Stimulated activated CD8-positive, alpha-beta memory T cell treated with anti-CD3 and anti-CD28 coated beads, Interleukin-4, amount 100 ng/mL, for 48 hours (primary cell): ENCODE measurements around the gene ANKS6.

Experiments
- DNase-seq: peaks from one replicate; pipeline ENCODE4 v3.0.0-alpha.2; 2020

ANKS6 gene

DNA sequence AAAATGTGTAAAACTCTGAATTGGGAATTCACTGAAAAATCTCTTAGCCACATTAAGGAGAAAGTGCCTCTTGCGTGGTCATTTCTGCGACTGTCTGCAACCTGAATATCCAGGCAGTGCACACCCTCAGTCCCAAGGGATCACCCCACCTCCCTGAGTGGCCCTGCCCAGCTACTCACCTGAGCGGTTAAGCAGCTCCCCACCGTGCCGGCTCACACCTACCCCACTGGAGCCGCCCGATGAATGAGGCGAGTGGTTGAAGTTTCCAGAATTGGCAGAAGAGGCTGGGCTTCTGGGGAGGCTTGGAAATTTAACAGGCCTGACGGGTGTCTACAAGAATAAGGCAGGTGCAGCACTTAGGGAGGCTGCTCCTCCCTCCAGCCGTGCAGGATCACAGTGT, 25.6 kb downstream of the ANKS6 start:
- no peak for DNase-seq

DNA sequence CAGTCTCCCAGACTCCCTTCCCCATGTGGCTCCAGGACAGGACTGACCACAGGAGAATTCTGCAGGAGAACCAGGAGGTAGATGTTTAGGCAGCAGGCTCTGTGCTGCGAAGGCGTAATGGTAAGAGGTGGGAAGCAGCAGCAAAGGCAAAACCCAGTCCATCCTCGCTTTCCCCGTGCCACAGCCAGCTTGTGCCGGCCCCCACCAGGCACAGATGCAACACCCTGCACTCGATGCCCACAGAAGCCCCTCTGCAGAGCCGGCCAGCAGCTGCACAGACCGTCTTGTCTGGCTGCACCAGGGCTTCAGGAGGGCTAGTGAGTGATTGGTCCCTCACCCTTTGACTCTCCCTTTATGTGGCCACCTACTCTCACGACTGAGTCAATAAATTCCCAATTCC, 28.0 kb downstream of the ANKS6 start:
- DNase-seq: no peak

DNA sequence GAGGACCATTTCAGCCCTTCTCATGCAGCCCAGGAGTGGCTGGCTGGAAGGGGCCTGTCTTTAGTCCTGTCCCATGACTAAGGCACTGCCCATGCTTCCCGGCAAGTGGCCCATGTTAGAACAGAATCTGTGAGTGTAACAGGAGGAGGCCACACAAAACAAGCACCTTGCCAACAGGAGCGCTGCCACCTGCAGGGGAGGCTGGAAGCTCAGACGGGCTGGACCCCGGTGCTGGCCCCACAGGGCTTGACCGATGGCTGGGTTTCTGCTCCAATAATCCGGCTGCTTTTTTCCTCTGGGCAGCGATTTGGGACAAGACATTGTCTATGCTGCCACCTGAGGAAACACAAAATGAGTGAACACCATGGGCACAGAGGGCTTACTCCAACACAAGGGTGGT, 28.4 kb downstream of the ANKS6 start:
- no peak for DNase-seq

DNA sequence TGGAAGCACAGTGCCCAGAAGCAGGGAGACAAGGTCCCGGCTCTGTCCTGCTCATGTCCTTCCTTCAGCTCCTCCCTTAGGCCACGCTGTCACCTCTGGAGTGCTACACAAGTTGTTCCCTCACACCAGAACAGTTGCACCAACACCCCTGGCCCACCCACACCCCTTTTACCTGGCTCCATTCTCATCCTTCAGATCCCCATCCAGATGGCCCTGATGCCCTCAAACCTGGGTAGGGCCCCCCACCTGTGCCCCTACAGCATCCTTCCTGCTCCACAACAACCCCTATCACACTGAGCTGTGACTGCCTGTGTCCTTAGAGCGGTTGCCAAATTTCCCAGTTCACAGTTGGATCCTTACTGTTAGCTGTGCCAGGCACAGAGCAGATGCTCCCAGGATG, 29.2 kb downstream of the ANKS6 start:
- DNase-seq: no peak

DNA sequence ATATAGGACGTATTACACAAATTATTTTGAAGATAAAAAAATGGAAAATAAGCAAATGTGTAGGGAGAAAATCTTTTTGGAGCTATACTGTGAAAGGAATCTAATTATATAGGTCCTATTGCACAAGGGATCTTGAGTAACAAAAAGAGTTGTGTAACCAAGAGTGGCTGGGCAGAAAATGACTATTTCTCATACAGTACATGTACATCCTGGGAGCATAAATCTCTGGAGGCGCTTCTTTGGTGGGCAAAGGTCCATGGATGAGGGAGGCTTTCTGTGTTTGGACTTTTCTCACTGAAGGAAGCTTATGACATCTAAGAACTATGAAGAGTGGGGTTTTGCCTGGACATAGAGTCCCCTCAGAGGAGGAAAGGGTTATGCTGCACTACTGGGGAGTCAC, 29.8 kb downstream of the ANKS6 start:
- DNase-seq: no peak

DNA sequence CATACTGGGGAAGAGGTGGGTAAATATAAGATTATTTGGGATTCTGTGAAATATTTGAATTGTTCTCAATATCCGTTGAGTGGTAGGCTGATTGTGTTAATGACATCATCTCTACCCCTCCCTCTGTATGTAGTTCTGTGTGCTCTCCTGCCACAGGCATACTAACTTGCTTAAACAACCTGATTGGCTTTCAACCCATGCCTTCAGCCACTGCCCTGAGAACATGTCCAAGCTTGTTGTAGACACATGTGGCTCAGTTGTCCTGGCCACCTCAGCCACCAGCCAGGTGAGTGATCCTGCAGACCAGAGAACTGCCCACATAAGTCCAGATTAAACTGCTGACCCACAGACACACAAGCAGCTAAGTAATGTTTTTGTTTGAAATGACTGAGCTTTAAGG, 31.1 kb downstream of the ANKS6 start:
- no peak for DNase-seq

DNA sequence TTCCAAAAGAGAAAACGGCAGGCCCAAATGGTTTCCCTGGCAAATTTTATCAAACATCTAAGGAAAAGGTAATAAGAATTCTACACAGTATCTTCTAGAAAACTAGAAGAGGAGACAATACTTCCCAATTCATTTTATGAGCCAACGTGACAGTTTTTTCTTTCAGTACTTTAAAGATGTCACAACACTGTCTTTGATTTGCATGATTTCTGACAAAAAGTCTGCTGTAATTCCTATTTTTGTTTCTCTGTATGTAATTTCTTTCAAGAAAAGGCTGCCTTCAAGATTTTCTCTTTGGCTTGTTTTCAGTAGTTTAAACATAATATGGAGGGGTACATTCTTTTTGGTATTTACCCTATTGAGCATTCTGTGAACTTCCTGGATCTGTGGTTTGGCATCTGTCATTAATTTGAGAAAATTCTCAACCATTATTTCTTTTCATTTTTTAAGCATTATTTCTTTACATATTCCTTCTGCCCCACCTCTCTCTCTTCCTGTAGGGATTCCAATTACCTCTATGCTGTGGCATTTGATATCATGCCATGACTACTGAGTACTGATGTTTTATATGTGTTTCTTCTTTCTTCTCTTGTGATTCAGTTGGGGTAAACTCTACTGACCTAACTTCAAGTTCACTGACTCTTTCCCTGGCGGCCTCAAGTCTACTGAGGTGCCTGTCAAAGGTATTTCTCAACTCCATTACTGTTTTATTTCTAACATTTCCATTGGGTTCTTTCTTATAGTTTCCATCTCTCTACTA, 32.2 kb downstream of the ANKS6 start:
- no peak for DNase-seq

DNA sequence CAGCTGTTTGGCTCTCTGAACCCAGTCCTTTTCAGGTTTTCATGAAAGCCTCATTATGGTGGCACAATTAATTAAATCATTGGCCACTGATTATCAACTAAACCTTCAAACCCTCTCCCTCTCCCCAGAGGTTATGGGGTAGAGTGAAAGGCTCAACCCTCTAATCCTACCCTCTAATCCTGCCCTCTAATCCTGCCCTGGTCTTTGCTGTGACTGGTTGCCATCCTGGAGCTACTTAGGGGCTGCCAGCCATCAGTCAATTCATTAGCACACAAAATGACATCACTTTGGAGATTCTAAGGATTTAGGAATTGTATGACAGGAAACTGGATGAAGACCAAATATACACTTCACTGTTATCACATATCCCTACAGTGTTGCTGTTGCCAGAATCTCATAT, 36.1 kb downstream of the ANKS6 start:
- no peak for DNase-seq

DNA sequence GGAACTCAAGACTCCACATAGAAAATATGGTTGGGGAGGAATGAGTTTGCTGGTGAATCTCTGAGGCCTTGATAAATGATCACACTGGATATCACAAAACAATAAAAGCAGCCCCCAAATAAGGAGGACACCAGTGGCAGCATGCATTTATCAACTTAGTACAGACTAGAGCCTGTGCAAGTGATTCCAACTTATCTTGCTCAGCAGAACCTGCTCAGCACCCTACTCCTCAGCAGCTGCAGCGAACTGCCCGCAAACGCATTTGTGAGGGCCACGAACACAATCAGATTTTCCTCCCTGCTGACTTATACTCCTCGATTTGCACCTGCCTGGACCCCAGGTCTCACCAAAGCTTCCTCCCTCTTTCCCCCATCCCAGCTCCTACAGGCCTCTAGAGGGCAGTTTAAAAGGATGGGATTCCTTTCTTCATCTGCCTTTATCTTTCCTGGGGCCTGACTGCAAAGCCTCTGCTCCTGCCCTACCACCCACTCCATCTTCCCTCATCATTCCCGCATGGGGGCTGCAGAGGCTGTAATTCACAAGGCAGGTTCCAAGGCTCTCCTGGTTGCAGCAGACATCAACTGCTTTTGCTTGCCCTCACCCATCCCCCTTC, 41.2 kb downstream of the ANKS6 start:
- DNase-seq: no peak

DNA sequence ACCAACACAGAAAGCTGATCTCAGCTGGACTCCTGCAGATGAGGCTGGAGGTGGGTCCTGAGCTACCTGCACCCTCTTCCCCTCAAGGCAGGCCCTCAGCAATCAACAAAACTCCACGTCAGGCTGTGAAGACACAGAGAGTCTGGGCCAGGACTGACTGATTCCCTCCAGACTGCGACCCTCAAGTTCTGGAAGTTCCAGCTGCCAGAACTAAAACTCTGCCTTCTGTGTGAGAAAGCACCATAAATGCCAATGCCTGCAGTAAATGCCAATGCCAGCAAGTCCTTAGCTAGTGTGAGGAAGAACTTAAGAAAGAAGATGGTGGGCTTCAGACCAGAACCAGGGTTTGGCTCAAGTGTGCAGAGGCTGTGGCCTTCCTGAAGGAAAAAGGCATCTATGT, 45.1 kb downstream of the ANKS6 start:
- DNase-seq: no peak

DNA sequence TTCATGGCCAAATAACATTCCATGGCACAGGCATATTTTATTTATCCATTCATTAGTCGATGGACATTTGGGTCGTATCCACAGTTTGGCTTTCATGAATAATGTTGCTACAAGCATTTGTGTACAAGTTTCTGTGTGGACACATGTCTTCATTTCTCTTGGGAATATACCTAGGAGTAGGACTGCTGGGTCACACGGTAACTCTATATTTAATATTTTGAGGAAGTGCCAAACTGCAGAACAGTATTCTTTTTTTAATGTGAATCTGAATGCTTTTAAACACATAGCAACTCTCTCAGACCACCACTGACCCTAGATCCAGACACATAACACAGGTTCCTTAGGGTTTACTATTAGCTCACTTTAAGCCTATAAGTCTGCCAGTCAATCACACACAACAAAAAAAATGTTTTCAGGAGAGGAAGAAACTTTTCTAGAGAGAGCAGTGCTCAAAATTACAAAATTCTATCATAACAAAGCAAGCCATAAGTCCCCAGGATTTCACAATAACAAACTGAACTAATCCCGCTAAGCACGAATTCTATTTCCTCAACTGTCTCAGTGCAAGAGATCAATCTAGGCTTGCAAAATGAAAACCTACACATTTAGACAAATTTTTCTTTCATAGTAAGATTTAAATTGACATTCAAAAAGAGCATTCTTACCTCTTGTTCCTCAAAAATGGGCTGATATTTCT, 45.8 kb downstream of the ANKS6 start:
- DNase-seq: no peak

DNA sequence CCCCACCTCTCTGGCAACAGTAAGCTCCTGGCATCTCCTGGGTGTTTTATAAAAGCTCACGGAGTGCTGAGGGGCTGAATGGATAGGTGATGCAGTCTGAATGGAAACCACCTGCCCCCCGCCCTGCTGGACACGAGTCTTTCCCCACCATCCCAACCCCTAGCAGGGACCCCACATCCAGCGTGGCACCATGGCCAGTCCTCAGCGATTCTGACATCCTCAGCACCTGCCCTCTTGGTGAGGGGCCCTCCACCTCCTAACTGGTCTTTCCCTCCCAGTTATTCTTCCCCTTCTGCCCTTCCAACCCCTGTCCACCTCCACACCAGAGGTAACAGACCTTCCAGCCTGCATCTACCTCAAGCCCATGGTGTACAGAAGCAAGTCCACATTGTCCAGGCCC, 48.9 kb downstream of the ANKS6 start:
- no peak for DNase-seq

DNA sequence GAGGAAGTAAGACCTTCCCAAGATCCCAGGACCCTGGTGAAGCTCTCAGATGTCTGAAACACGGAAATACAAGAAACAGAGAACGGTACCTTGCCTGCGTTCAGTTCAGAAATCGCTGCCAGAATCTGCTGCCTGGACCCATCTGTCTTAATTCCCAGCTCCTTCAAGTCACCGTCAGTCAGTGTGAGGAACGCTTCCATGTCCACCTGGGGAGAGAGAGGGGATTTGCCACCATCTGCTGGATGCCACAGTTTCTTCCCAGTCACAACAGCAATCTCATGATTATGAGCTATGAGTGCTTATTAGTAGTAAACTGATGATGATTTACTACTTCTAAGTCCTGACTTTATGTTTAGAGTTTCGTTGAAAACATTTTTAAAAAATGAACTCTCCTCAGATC, 50.9 kb downstream of the ANKS6 start:
- DNase-seq: no peak

DNA sequence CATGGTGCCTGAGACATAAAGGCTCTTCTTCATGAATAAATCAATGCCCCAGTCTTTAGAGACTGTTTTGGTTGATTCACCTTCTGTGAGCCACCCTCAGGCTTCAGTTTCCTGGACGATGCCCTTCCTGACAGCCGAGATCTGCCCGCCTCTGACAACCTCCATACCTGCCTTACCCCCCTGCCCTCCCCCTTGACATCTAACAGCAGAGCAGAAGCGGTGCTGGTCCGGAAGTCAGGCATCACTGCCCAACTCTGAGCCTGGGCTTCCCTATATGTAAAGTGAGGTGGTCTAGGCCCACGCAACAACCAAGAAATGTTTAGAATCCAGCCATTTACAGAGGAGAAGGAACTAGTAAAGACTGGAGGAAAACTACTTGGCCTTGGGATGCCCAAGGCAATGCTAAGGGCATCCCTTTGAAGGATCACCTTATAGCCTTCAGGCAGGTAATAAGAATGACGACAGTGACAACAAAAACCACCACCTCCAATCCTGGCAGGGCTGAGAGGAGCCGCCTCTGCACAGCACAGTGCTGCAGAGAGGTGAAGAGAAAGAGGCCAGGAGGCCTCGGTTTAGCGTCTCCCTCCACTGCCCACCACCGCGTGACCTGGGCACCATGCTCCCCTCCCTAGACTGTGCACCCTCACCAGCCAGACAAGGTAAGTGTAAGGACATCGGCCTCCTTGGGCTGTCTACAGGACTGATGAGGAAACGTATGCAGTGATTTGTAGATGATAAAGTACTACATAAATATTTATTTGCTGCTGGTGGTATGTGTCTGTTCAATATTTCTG, 52.3 kb downstream of the ANKS6 start:
- DNase-seq: no peak

DNA sequence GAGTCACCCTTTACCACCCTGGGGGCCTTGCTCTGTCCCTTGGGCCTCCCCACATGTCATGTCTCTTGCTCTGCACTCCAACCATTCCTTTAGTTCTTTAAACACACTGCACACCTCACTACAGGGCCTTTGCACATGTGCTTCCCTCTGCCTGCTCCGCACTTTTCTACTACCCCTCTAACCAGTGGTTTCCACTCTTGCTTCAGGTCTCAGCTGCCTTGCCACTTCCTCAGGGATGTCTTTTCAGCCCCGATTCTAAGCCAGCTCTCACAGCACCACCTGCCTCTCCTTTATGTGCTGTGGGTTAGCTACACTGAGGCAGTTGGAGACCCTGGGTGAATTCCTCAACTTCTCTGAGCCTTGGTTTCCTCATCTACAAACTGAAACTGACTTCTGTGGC, 53.0 kb downstream of the ANKS6 start:
- no peak for DNase-seq

DNA sequence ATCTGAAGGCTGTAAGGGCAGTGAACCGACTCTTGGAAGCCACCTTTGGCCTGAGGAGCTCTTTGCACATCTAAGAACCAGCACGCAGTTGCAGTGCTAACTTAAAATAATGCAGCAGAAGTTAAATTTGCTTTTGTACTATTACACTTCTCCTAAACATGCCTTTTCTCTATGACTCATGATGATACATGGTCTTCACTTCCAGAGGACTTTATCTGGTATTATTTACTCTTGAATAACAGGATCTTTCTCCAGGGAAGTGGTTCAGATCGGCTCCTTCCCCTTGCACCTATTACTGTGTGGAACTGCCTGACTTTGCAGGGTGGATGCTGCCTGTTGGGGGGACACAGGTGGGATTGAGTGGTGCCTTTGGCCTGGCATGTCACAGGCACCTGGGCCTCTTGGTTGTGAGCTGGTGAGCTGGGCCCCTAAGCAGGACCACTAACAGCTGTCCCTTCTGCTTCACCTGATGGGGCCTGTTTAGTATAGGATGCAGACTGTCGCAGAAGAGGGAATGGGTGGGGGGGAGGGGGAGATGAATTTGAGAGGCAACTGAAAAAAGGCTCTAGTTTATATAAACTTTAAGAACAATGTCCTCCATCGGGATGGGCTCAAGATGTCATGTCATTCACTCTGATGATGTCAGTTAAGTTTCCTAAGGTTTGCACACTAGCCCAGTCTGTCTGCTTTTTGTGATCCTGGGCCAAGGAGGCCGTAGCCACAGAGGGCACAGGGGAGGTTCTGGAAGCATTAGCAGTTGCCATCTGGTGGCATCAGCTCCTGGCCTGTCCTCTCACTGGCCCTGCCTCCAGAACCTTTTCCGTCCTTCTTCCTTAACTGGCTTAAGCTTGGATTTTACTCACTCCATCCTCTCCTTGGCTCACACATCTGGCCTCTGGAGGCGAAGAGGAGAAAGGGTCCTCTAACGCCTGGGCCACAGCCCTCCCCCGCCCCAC, 53.8 kb downstream of the ANKS6 start:
- DNase-seq: no peak

DNA sequence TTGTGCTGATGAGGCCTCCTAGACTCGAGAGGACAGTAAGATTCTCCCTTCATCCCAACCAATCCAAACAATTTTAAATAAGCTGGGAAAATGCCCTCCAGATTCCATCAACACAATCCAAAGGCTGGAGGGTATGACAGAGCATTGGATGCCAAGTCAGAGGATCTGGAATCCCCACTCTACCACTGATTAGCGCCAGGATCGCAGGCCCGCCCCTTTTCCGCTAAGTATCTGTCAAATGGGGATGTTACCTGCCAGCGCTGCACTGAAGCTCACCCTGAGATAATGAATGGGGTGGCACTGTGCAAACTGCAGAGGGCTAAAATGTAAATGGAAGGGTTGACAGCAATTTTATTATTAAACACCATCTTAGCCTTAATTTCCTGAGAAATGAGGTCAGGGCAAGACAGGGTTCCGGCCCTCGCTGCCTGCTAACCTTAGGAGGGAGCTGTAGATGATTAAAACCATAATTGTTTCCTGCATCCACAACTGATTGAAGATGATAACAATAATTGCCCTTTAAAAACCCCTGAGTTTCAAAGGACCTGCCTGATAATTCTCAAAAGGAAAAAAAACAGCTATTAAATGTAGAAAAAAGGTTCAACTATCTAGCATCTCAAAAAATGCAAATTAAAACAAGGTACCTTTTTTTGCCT, 56.0 kb downstream of the ANKS6 start:
- DNase-seq: no peak

DNA sequence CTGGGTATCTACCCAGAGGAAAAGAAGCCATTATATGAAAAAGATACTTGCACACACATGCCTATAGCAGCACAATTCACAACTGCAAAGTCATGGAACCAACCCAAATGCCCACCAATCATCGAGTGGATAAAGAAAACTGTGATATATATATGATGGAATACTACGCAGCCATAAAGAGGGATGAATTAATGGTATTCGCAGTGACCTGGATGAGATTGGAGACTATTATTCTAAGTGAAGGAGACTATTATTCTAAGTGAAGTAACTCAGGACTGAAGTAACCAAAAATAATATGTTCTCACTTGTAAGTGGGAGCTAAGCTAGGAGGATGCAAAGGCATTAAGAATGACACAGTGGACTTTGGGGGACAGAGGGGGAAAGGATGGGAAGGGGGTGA, 57.6 kb downstream of the ANKS6 start:
- no peak for DNase-seq

DNA sequence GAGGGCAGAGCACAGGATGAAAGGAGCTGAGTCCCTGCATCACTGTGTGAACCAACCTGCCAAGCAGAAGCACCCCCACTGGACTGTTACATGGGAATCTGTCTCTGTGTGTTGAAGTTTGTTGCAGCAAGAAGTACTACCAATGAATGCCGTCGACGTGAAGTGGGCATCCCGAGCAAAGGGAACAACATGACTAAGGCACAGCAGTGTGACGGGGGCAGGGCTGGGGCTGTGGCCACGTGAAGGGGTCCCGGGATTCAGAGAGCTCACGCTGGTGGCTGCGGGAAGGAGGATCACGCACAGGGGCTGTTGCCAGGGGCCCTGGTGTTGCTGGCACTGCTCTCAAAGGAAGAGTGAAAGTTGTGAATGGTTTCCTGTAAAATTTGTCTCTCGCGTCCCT, 60.1 kb downstream of the ANKS6 start:
- DNase-seq: no peak

DNA sequence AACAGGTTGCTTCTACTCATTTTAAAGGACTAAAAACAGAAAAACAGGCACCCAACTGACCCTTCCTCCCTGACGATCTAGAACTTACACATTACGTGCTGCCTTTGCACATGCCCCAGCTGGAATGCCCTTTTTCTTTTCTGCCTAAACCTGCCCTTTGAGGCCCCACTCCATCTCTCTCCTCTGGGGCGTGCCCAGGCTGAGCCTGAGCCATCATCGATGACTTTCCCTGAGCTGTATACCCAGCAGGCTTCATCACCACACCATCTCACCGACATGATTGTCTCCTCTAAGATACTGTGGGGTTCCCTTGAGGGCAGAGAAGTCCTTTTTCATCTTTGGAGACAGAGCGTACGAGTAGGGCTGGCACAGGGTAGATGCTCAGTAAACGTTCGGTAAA, 63.6 kb downstream of the ANKS6 start:
- DNase-seq: no peak

DNA sequence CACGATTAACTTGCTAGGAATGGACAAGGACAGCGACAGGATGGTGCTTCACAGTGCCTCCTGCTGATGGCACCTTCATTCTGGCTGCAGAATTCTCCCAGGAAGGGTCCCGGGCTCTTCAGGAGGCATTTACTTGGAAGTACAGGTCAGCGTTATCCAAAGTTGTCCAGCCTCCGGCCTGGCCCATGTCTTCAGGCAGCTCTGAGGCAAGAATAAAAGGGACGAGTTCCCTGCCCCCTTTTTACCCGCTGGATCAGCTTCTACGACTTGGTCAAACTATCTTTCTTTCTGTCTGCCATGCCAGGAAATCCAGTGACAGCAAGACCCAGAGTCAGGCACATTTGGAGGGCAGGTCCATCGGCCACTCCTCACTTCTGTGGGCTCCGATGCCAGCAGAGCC, 64.3 kb downstream of the ANKS6 start:
- no peak for DNase-seq

DNA sequence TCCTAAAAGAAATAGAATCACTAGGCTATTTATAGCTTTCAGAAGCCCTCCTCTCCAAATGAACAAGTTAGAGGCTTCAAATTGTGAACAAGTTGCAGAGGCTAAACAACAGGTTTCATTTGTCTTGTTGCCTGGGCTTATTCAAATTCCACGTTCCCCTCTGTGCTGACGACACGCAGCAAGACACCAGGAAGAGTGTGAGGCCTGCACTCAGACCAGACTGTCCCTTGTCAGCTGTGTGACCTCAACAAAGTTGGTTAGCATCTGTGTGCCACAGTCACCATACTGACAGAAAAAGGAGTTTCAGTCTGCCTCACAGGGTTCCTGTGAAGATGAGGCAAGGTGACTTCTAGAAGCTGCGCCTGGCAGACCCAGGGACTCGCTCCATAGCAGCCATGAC, 65.5 kb downstream of the ANKS6 start:
- no peak for DNase-seq
